HFFc6 (cell line): ENCODE results near the gene MYO10. TPM values are rescaled to one million over a fixed set of nuclear protein-coding genes. Genes with fewer than 3 reads are reported as not detected.
"Not testable (repeated sequence)": the region's sequence is repeated elsewhere in the genome, so short reads cannot be mapped to it uniquely, and the experiment has no call there.

ENCODE experiments used
- DNase-seq: peaks from one replicate; pipeline ENCODE4 v3.0.0-alpha.2; 2018
- H3K27ac Mint-ChIP-seq: 2 replicates; pipeline ENCODE4 v1.8.0; 2020; ENCODE audit warnings: mild to moderate bottlenecking, mixed read lengths
- H3K27me3 Mint-ChIP-seq: 2 replicates; pipeline ENCODE4 v1.8.0; 2021; ENCODE audit warnings: mild to moderate bottlenecking, moderate library complexity, mixed read lengths; ENCODE audit not compliant: insufficient read depth
- H3K36me3 Mint-ChIP-seq: 2 replicates; pipeline ENCODE4 v1.8.0; 2021; ENCODE audit warnings: low read depth, mixed read lengths
- H3K4me1 Mint-ChIP-seq: 2 replicates; pipeline ENCODE4 v1.8.0; 2020; ENCODE audit warnings: low read depth, mixed read lengths
- H3K4me3 Mint-ChIP-seq: 2 replicates; pipeline ENCODE4 v1.8.0; 2020; ENCODE audit warnings: mild to moderate bottlenecking, moderate library complexity, mixed read lengths
- H3K9me3 Mint-ChIP-seq: 2 replicates; pipeline ENCODE4 v1.8.0; 2020; ENCODE audit warnings: mild to moderate bottlenecking, mixed read lengths
- CTCF ChIP-seq: fragments of 200-600 bp; sonication (generic); IDR thresholded peaks from 2 replicates; pipeline ENCODE4 v1.5.0; 2021; ENCODE audit warnings: antibody characterized with exemption, mild to moderate bottlenecking
- total RNA-seq, 6 experiments: library from RNA; stranded (reverse); fragmentation: NEBNext Ultra II Directional; extraction: Animal tissue kit (Norgen Biotek cat#: 25700); gene quantifications; 2 replicates in 1 of 6; 3 replicates in 5 of 6; pipeline ENCODE4 v1.2.3, GENCODE V29; 2021

The MYO10 gene
- total RNA-seq, 6 experiments from 2014 or later, result 99.4 to 142 (median 129) TPM

GRCh38 chr5:16757989-16758501 lies 178.0 kb downstream of the MYO10 start:
- H3K27ac Mint-ChIP-seq, result no peak overlapping the region
- H3K9me3 Mint-ChIP-seq, result no peaks in the 10 kb centered on the region
- no peaks in the 10 kb centered on the region for H3K4me1 Mint-ChIP-seq
- peaks cover 4% of the 10 kb centered on the region; the same call in 1 of the 2 replicates for H3K27me3 Mint-ChIP-seq
- H3K36me3 Mint-ChIP-seq, result peaks cover 27% of the 10 kb centered on the region
- TF ChIP-seq CTCF, result no peak
- no peak for DNase-seq
- no peak overlapping the region for H3K4me3 Mint-ChIP-seq

- not testable (repeated sequence) for H3K27me3 Mint-ChIP-seq, H3K4me1 Mint-ChIP-seq, H3K27ac Mint-ChIP-seq, H3K9me3 Mint-ChIP-seq, DNase-seq, H3K4me3 Mint-ChIP-seq
- peaks cover 28% of the 10 kb centered on the region for H3K36me3 Mint-ChIP-seq
Observed at GRCh38 chr5:16757577-16757976, 178.5 kb downstream of the MYO10 start.

GRCh38 chr5:16757146-16757545 lies 178.9 kb downstream of the MYO10 start:
- no peak overlapping the region for H3K4me3 Mint-ChIP-seq
- no peak overlapping the region for H3K27ac Mint-ChIP-seq
- no peaks in the 10 kb centered on the region for H3K9me3 Mint-ChIP-seq
- H3K27me3 Mint-ChIP-seq, result peaks cover 8% of the 10 kb centered on the region; the same call in 1 of the 2 replicates
- H3K4me1 Mint-ChIP-seq, result no peaks in the 10 kb centered on the region
- no peak for DNase-seq
- H3K36me3 Mint-ChIP-seq, result peaks cover 27% of the 10 kb centered on the region
- no peak for TF ChIP-seq CTCF

- Mint-ChIP-seq H3K36me3 (peaks cover 26% of the 10 kb centered on the region), H3K9me3 (no peaks in the 10 kb centered on the region), H3K4me1 (no peaks in the 10 kb centered on the region), H3K4me3 (no peak overlapping the region), H3K27me3 (peaks cover 8% of the 10 kb centered on the region; the same call in 1 of the 2 replicates), H3K27ac (0 out of 2 replicates have a peak overlapping the region, but pooled peaks have one; percentile 10)
- TF ChIP-seq CTCF, result no peak
- DNase-seq, result no peak
Observed at GRCh38 chr5:16756692-16757091, 179.4 kb downstream of the MYO10 start.

- no peak overlapping the region for H3K4me3 Mint-ChIP-seq
Observed at GRCh38 chr5:16755641-16756040, 180.4 kb downstream of the MYO10 start.

More at GRCh38 chr5:16755641-16756040, 180.4 kb downstream of the MYO10 start:
- Mint-ChIP-seq H3K9me3 (no peaks in the 10 kb centered on the region), H3K27ac (no peak overlapping the region), H3K36me3 (peaks cover 30% of the 10 kb centered on the region), H3K4me1 (no peaks in the 10 kb centered on the region), H3K27me3 (peaks cover 8% of the 10 kb centered on the region; the same call in 1 of the 2 replicates)
- TF ChIP-seq CTCF, result no peak
- DNase-seq, result no peak
